Femur (tissue), 1 donor: ENCODE data around the gene SKIC8.

ENCODE experiments used
- DNase-seq: peaks from one replicate; pipeline ENCODE4 v3.0.0-alpha.2; 2017

Gene SKIC8

GRCh38 chr15:78290222-78290621 is 9.2 kb downstream of the SKIC8 start:
- DNase-seq, result no peak

GRCh38 chr15:78284758-78285157 is 14.7 kb downstream of the SKIC8 start:
- no peak for DNase-seq

GRCh38 chr15:78282324-78282723 is 17.1 kb downstream of the SKIC8 start:
- no peak for DNase-seq

GRCh38 chr15:78280319-78281072 is 18.9 kb downstream of the SKIC8 start:
- no peak for DNase-seq

GRCh38 chr15:78276064-78276943 is 23.1 kb downstream of the SKIC8 start:
- DNase-seq, result no peak

- no peak for DNase-seq
Measured at GRCh38 chr15:78274994-78275393, 24.4 kb downstream of the SKIC8 start.

GRCh38 chr15:78272776-78273175 is 26.6 kb downstream of the SKIC8 start:
- DNase-seq, result no peak

GRCh38 chr15:78272316-78272715 is 27.1 kb downstream of the SKIC8 start:
- DNase-seq, result no peak

- no peak for DNase-seq
Measured at GRCh38 chr15:78266806-78267205, 32.6 kb downstream of the SKIC8 start.

GRCh38 chr15:78266229-78266628 is 33.2 kb downstream of the SKIC8 start:
- DNase-seq, result no peak

GRCh38 chr15:78265752-78266224 is 33.6 kb downstream of the SKIC8 start:
- peak; percentile 31 for DNase-seq

- DNase-seq, result no peak
Measured at GRCh38 chr15:78265137-78265460, 34.3 kb downstream of the SKIC8 start.

GRCh38 chr15:78264304-78265136 is 34.9 kb downstream of the SKIC8 start, which contains the start of gene DNAJA4:
Gene DNAJA4, plus strand, starts transcription at chr15:78264562. Its CDS starts 202 bp downstream, at chr15:78264764.
- peak; percentile 74 for DNase-seq

GRCh38 chr15:78263907-78264303 is 35.5 kb downstream of the SKIC8 start:
- no peak for DNase-seq

GRCh38 chr15:78263351-78263781 is 36.0 kb downstream of the SKIC8 start:
- DNase-seq, result no peak

- DNase-seq, result no peak
Measured at GRCh38 chr15:78261062-78261461, 38.3 kb downstream of the SKIC8 start.

GRCh38 chr15:78260489-78260888 is 38.9 kb downstream of the SKIC8 start:
- DNase-seq, result no peak

- DNase-seq, result no peak
Measured at GRCh38 chr15:78259232-78259631, 40.2 kb downstream of the SKIC8 start.

- DNase-seq, result no peak
Measured at GRCh38 chr15:78257681-78258080, 41.7 kb downstream of the SKIC8 start.

- DNase-seq, result no peak
Measured at GRCh38 chr15:78256044-78256437, 43.4 kb downstream of the SKIC8 start.

- no peak for DNase-seq
Measured at GRCh38 chr15:78255421-78256043, 43.9 kb downstream of the SKIC8 start.

- no peak for DNase-seq
Measured at GRCh38 chr15:78251136-78251535, 48.3 kb downstream of the SKIC8 start.

- DNase-seq, result no peak
Measured at GRCh38 chr15:78249131-78249530, 50.3 kb downstream of the SKIC8 start.
